A673 (cell line): Measurements from ENCODE around the gene GRAP2. TPM values are rescaled to one million over a fixed set of nuclear protein-coding genes. Genes with fewer than 3 reads are reported as not detected.

Source experiments
- BruUV-seq: library from RNA; stranded (reverse); fragments of 400-500 nt; replicated peaks from 2 replicates; lab custom pipeline; 2021; lab: Mats Ljungman, UMichigan
- CTCF ChIA-PET: fragments of 300-600 bp; sonication (Branson Sonifier 250); formaldehyde crosslinking; loops from one replicate; lab custom pipeline; 2022; ENCODE audit warnings: antibody characterized with exemption; lab: Charles Lee
- POLR2A ChIA-PET: fragments of 300-600 bp; sonication (Branson Sonifier 250); formaldehyde crosslinking; loops from one replicate; lab custom pipeline; 2022; ENCODE audit warnings: antibody characterized with exemption; ENCODE audit not compliant: low non-redundant PET; lab: Charles Lee
- DNase-seq: peaks from one replicate; pipeline ENCODE4 v3.0.0-alpha.2; 2015; ENCODE audit warnings: low spot score
- H3K27ac ChIP-seq: fragments of 200-600 bp; sonication (generic); 2 replicates; pipeline ENCODE4 v1.5.1; 2016; ENCODE audit warnings: mixed run types, low read depth, mild to moderate bottlenecking, mixed read lengths, antibody characterized with exemption, low read length; ENCODE audit not compliant: poor library complexity, severe bottlenecking
- H3K27me3 ChIP-seq: fragments of 200-600 bp; sonication (generic); replicated peaks from 2 replicates; pipeline ENCODE4 v1.6.1; 2017; ENCODE audit warnings: mixed run types, low read depth, mild to moderate bottlenecking, mixed read lengths, antibody characterized with exemption, low read length; ENCODE audit not compliant: insufficient read depth, poor library complexity
- H3K36me3 ChIP-seq: fragments of 200-600 bp; sonication (generic); 2 replicates; pipeline ENCODE4 v1.6.1; 2016; ENCODE audit warnings: mixed run types, mild to moderate bottlenecking, mixed read lengths, antibody characterized with exemption, low read length; ENCODE audit not compliant: insufficient read depth, poor library complexity, severe bottlenecking
- H3K4me1 ChIP-seq: fragments of 200-600 bp; sonication (generic); 2 replicates; pipeline ENCODE4 v1.6.1; 2017; ENCODE audit warnings: mixed run types, mild to moderate bottlenecking, mixed read lengths, antibody characterized with exemption, low read length; ENCODE audit not compliant: insufficient read depth, poor library complexity, severe bottlenecking
- H3K4me3 ChIP-seq: fragments of 200-600 bp; sonication (generic); 2 replicates; pipeline ENCODE4 v1.5.1; 2016; ENCODE audit warnings: low read depth, mixed run types, mild to moderate bottlenecking, mixed read lengths, low read length; ENCODE audit not compliant: poor library complexity, severe bottlenecking
- H3K9me3 ChIP-seq: fragments of 200-600 bp; sonication (generic); 2 replicates; pipeline ENCODE4 v1.6.1; 2016; ENCODE audit warnings: mixed run types, low read depth, mild to moderate bottlenecking, mixed read lengths, antibody characterized with exemption, low read length; ENCODE audit not compliant: poor library complexity, severe bottlenecking
- CTCF ChIP-seq: fragments of 300-800, 200-600 bp; sonication (generic); conservative IDR thresholded peaks from 2 replicates; pipeline ENCODE4 v1.5.1; 2017; ENCODE audit warnings: low read depth, mild to moderate bottlenecking, antibody characterized with exemption, low read length, moderate library complexity, mixed read lengths
- EZH2 ChIP-seq: fragments of 200-600 bp; sonication (generic); IDR thresholded peaks from 2 replicates; pipeline ENCODE4 v1.6.1; 2017; ENCODE audit warnings: borderline replicate concordance, low read depth, mild to moderate bottlenecking, mixed read lengths, antibody characterized with exemption, low read length; ENCODE audit not compliant: poor library complexity, severe bottlenecking
- intact Hi-C: fragments of 100-400 bp; cut with micrococcal nuclease; formaldehyde crosslinking; loops from one replicate; pipeline ENCODE4 v1.10.0; 2022; ENCODE audit not compliant: unreplicated experiment
- total RNA-seq: library from RNA; stranded (reverse); gene quantifications from 2 replicates; pipeline ENCODE4 v1.2.3, GENCODE V29; 2021

The GRAP2 gene
- total RNA-seq, 1 experiment from 2014 or later, result not detected

GRCh38 chr22:39893526-39893925 lies 7.4 kb upstream of the GRAP2 start, which contains the start of gene ENTHD1:
ENTHD1 (minus strand) TSS chr22:39893760; CDS start chr22:39887748, 6,012 bp downstream.
- BruUV-seq, result no TSS peak
- POLR2A ChIA-PET, result no interaction called here
- Histone ChIP-seq H3K27me3 (peaks cover 9% of the 10 kb centered on the region), H3K36me3 (no peaks in the 10 kb centered on the region), H3K4me1 (no peaks in the 10 kb centered on the region), H3K27ac (no peak within 1 kb of the TSS), H3K4me3 (no peak within 1 kb of the TSS), H3K9me3 (no peaks in the 10 kb centered on the region)
- CTCF ChIA-PET, result no interaction called here
- intact Hi-C loops, result no loop called here
- TF ChIP-seq CTCF (no peak), EZH2 (no peak)
- DNase-seq, result no peak

- Histone ChIP-seq H3K27me3 (peaks cover 9% of the 10 kb centered on the region), H3K9me3 (no peaks in the 10 kb centered on the region), H3K4me1 (no peaks in the 10 kb centered on the region), H3K27ac (no peak overlapping the region), H3K4me3 (no peak overlapping the region), H3K36me3 (no peaks in the 10 kb centered on the region)
- no TSS peak for BruUV-seq
- TF ChIP-seq CTCF (no peak), EZH2 (no peak)
- ChIA-PET CTCF (no interaction called here), POLR2A (no interaction called here)
- DNase-seq, result no peak
- intact Hi-C loops, result no loop called here
These were observed 6.3 kb upstream of the GRAP2 start for GRCh38 chr22:39894554-39895092.

DNA sequence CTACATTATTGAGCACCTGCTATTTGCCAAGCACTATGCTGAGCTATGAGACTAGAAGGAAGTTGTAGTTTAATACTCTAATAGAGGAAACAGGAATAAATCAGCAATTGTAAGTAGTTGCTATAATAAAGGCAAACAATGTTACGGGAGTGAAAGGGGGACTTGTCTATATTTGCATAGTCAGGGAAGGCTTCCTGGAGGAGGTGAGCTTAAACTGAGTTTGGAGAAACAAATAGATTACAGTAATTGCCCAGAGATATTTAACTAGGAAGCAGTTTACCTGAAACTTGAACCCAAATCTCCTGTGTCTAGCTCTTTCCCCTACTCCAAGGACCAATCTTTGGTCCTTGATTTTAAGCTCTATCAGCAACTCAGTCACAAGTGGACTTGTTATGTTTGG lies 5.2 kb upstream of the GRAP2 start:
- DNase-seq, result no peak
- Histone ChIP-seq H3K36me3 (no peaks in the 10 kb centered on the region), H3K4me3 (no peak overlapping the region), H3K27me3 (peaks cover 15% of the 10 kb centered on the region), H3K27ac (no peak overlapping the region), H3K9me3 (no peaks in the 10 kb centered on the region), H3K4me1 (no peaks in the 10 kb centered on the region)
- ChIA-PET POLR2A (no interaction called here), CTCF (no interaction called here)
- BruUV-seq, result no TSS peak
- intact Hi-C loops, result no loop called here
- TF ChIP-seq EZH2, result no peak
- TF ChIP-seq CTCF, result no peak
